GM12878 (cell line): ENCODE measurements around the gene CCDC9. TPM values are rescaled to one million over a fixed set of nuclear protein-coding genes. Genes with fewer than 3 reads are reported as not detected.

ENCODE experiments used
- ATF7 ChIP-seq: fragments of 450-650 bp; IDR thresholded peaks from 2 replicates; pipeline ENCODE4 v1.6.1; 2016; ENCODE audit warnings: low read depth, mild to moderate bottlenecking
- BMI1 ChIP-seq: fragments of 450-650 bp; IDR thresholded peaks from 2 replicates; pipeline ENCODE4 v1.6.1; 2016; ENCODE audit warnings: mild to moderate bottlenecking, moderate library complexity, borderline replicate concordance
- DPF2 ChIP-seq: fragments of 450-650 bp; IDR thresholded peaks from 2 replicates; pipeline ENCODE4 v1.6.1; 2017; ENCODE audit warnings: mild to moderate bottlenecking
- E4F1 ChIP-seq: fragments of 450-650 bp; IDR thresholded peaks from 2 replicates; pipeline ENCODE4 v1.6.1; 2018; ENCODE audit warnings: borderline replicate concordance, mild to moderate bottlenecking; ENCODE audit not compliant: partially characterized antibody
- EGR1 ChIP-seq, 2 experiments: IDR thresholded peaks; 1 replicate in 1 of 2; 2 replicates in 1 of 2; pipeline ENCODE4 v1.6.1; 2011 to 2012; ENCODE audit warnings: low read depth in 2 of 2, low read length in 2 of 2, borderline replicate concordance in 1 of 2, mild to moderate bottlenecking in 1 of 2, moderate library complexity in 1 of 2
- EP300 ChIP-seq, 2 experiments: fragments of 150-350 bp in 1 of 2; IDR thresholded peaks; 2 replicates each; pipeline ENCODE4 v1.6.1; 2011 to 2012; ENCODE audit warnings: low read depth in 2 of 2, low read length in 2 of 2, borderline replicate concordance in 1 of 2, improper control_type of control experiment in 1 of 2, inconsistent platforms in 1 of 2; ENCODE audit not compliant: control insufficient read depth in 1 of 2
- JUNB ChIP-seq: IDR thresholded peaks from 2 replicates; pipeline ENCODE4 v1.6.1; 2016; ENCODE audit warnings: antibody characterized with exemption, mild to moderate bottlenecking
- KAT2A ChIP-seq: conservative IDR thresholded peaks from 2 replicates; pipeline ENCODE4 v1.6.1; 2011; ENCODE audit warnings: low read depth, low read length; ENCODE audit not compliant: control insufficient read depth
- LARP7 ChIP-seq: fragments of 450-650 bp; IDR thresholded peaks from 2 replicates; pipeline ENCODE4 v1.6.1; 2017; ENCODE audit warnings: mild to moderate bottlenecking
- MEF2A ChIP-seq: IDR thresholded peaks from 2 replicates; pipeline ENCODE4 v1.6.1; 2011; ENCODE audit warnings: low read depth, mild to moderate bottlenecking, low read length, moderate library complexity; ENCODE audit not compliant: insufficient read depth
- MTA2 ChIP-seq: fragments of 450-650 bp; IDR thresholded peaks from 2 replicates; pipeline ENCODE4 v1.6.1; 2016; ENCODE audit warnings: low read depth, mild to moderate bottlenecking, moderate library complexity
- NBN ChIP-seq: fragments of 450-650 bp; IDR thresholded peaks from 2 replicates; pipeline ENCODE4 v1.6.1; 2016
- PML ChIP-seq: IDR thresholded peaks from 2 replicates; pipeline ENCODE4 v1.6.1; 2012; ENCODE audit warnings: low read length, inconsistent platforms
- SP1 ChIP-seq: IDR thresholded peaks from one replicate; pipeline ENCODE4 v1.6.1; 2011; ENCODE audit warnings: low read depth, low read length
- SPI1 ChIP-seq: IDR thresholded peaks from 2 replicates; pipeline ENCODE4 v1.6.1; 2011; ENCODE audit warnings: low read depth, mild to moderate bottlenecking, low read length, moderate library complexity, borderline replicate concordance; ENCODE audit not compliant: insufficient read depth
- SRF ChIP-seq, 2 experiments: IDR thresholded peaks; 2 replicates each; pipeline ENCODE4 v1.6.1; 2011; ENCODE audit warnings: low read depth in 2 of 2, low read length in 2 of 2, mild to moderate bottlenecking in 1 of 2, moderate library complexity in 1 of 2
- TCF3 ChIP-seq: IDR thresholded peaks from 2 replicates; pipeline ENCODE4 v1.6.1; 2012; ENCODE audit warnings: low read depth, mild to moderate bottlenecking, low read length, borderline replicate concordance; ENCODE audit not compliant: insufficient read depth
- USF1 ChIP-seq: IDR thresholded peaks from 2 replicates; pipeline ENCODE4 v1.6.1; 2011; ENCODE audit warnings: borderline replicate concordance, low read depth, mild to moderate bottlenecking, moderate library complexity, mixed read lengths, low read length; ENCODE audit not compliant: insufficient read depth; ENCODE audit errors: extremely low read length
- YY1 ChIP-seq: IDR thresholded peaks from 2 replicates; pipeline ENCODE4 v1.6.1; 2011; ENCODE audit warnings: low read depth, mild to moderate bottlenecking, low read length
- ZBED1 ChIP-seq: IDR thresholded peaks from 2 replicates; pipeline ENCODE4 v1.6.1; 2016; ENCODE audit warnings: borderline replicate concordance
- ZBTB4 ChIP-seq: fragments of 450-650 bp; formaldehyde crosslinking; IDR thresholded peaks from 2 replicates; pipeline ENCODE4 v1.4.0; 2022; ENCODE audit warnings: mild to moderate bottlenecking, moderate library complexity
- ZNF207 ChIP-seq: fragments of 450-650 bp; IDR thresholded peaks from 2 replicates; pipeline ENCODE4 v1.6.1; 2014; ENCODE audit warnings: antibody characterized with exemption, mild to moderate bottlenecking, borderline replicate concordance
- ZZZ3 ChIP-seq: IDR thresholded peaks from 2 replicates; pipeline ENCODE4 v1.6.1; 2011; ENCODE audit warnings: low read depth; ENCODE audit not compliant: control insufficient read depth, insufficient read length
- polyA plus RNA-seq, 11 experiments: library from polyadenylated mRNA; depleted of rRNA in 4 of 11; unstranded in 6 of 11; stranded (reverse) in 5 of 11; fragments of >200 nt; fragmentation: Nextera tagmentation in 4 of 11; fragmentation: Illumina TruSeq in 1 of 11; extraction: Ambion mirVana in 4 of 11; extraction: Trizol in 1 of 11; gene quantifications; 1 replicate in 1 of 11; 2 replicates in 10 of 11; pipeline versions ENCODE4 v1.2.1 to v1.2.3, GENCODE V29; 2011 to 2016; ENCODE audit warnings: inconsistent platforms in 2 of 11, missing spikeins in 2 of 11, low read depth in 1 of 11
- total RNA-seq, 4 experiments: library from RNA; depleted of rRNA in 3 of 4; stranded (reverse); fragments of >200 nt in 3 of 4; fragmentation: Illumina TruSeq in 1 of 4; extraction: Trizol in 1 of 4; gene quantifications; 2 replicates each; pipeline versions ENCODE4 v1.2.1 to v1.2.3, GENCODE V29; 2013 to 2021

The CCDC9 gene
- total and polyA plus RNA-seq, 10 of the 15 experiments (the other 5 are each of a cell fraction or from before 2014, with no cell fraction given) = 0.18 to 17.5 (median 7.1) TPM; not detected in 1

GRCh38 chr19:47230054-47230920, 26.0 kb upstream of the CCDC9 start (continued):
- TF ChIP-seq SPI1 (no peak), SRF (IDR thresholded peaks at IDR 0.05; ENCODE audit: low read depth in 2 of 2, low read length in 2 of 2) (no peak), YY1 (peak; percentile 60; the same call in 1 of the 2 replicates), ZBTB4 (no peak), MEF2A (no peak), DPF2 (peak; percentile 56; the same call in 1 of the 2 replicates), BMI1 (no peak), ZBED1 (no peak), TCF3 (0 out of 2 replicates have a peak, but pooled peaks have one; percentile 38), PML (no peak), LARP7 (no peak; the same call in 1 of the 2 replicates), EP300 (IDR thresholded peaks at IDR 0.05; ENCODE audit: borderline replicate concordance in 1 of 2, control insufficient read depth in 1 of 2, low read depth in 2 of 2, low read length in 2 of 2) (no peak), ATF7 (no peak), NBN (peak; percentile 18), EGR1 (IDR thresholded peaks at IDR 0.05; ENCODE audit: borderline replicate concordance in 1 of 2, low read depth in 2 of 2, low read length in 2 of 2) (0 out of 3 replicates have a peak, but pooled peaks of 1 of the 2 experiments have one; percentile 32), KAT2A (no peak), SP1 (no peak), USF1 (no peak), ZNF207 (0 out of 2 replicates have a peak, but pooled peaks have one; percentile 1), JUNB (no peak), ZZZ3 (no peak), E4F1 (no peak), MTA2 (no peak)
